ENCODE data around the gene SLC26A5. TPM values are rescaled to one million over a fixed set of nuclear protein-coding genes. Genes with fewer than 3 reads are reported as not detected.
"Not testable (repeated sequence)": the region's sequence is repeated elsewhere in the genome, so short reads cannot be mapped to it uniquely, and the experiment has no call there.

The SLC26A5 gene
- total RNA-seq, 1 donor from 2014 or later, result not detected

DNA sequence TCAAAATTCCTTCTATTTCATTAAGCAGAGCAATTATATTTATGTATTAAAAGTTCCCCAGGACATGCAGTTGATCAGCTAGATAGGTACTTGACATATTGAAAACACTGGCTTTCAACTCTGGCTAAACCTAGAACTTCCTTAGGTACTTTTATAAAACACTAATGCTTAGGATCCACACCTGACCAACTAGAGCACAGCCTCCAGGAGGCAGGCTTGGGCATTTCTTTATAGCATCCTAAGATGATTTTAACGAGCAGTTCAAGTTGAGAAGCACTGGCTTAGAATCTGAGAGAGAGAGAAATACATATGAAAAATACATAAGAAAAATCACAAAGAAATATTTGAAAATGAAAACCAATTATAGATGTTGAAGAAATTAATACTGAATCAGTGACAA lies 20.8 kb downstream of the SLC26A5 start:
- DNase-seq (ENCODE audit: low read depth), result no peak
- H3K4me3 ChIP-seq (ENCODE audit: low read depth, low read length), result no peak overlapping the region
- TF ChIP-seq, protein P1, sequence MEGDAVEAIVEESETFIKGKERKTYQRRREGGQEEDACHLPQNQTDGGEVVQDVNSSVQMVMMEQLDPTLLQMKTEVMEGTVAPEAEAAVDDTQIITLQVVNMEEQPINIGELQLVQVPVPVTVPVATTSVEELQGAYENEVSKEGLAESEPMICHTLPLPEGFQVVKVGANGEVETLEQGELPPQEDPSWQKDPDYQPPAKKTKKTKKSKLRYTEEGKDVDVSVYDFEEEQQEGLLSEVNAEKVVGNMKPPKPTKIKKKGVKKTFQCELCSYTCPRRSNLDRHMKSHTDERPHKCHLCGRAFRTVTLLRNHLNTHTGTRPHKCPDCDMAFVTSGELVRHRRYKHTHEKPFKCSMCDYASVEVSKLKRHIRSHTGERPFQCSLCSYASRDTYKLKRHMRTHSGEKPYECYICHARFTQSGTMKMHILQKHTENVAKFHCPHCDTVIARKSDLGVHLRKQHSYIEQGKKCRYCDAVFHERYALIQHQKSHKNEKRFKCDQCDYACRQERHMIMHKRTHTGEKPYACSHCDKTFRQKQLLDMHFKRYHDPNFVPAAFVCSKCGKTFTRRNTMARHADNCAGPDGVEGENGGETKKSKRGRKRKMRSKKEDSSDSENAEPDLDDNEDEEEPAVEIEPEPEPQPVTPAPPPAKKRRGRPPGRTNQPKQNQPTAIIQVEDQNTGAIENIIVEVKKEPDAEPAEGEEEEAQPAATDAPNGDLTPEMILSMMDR (conservative IDR thresholded peaks at IDR 0.05; ENCODE audit: low read depth, low read length), result peak; percentile 10

DNA sequence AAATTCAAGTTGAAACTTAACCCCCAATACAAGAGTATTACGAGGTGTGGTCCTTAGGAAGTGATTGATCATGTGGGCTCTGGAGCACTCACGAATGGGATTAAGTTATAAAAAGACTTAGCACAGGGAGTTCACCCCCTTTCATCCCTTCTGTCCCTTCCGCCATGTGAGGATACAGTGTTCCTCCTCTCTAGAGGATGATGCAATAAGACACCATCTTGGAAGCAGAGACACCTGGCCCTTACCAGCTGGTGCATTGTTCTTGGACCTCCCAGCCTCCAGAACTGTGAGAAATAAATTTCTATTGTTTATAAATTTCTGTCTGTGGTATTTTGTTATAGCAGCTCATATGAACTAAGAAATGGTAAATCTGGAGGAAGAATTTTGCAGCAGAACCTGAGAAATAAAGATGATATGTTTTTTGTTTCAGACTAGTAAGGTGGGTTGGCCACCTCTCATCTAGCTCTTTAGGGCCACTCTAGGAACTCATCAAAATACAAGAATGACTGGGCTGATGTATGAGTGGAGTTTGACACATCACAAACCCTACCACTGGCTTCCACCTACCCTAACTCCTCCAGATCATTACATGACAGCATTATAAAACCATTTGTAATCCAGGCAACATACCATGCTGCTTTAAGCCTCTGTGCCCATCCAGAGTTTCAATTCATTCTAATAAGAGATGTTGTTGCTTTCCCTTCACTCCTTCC lies 22.4 kb downstream of the SLC26A5 start:
- TF ChIP-seq, protein P1 (conservative IDR thresholded peaks at IDR 0.05; ENCODE audit: low read depth, low read length), result no peak
- DNase-seq (ENCODE audit: low read depth), result no peak
- no peak overlapping the region for H3K4me3 ChIP-seq (ENCODE audit: low read depth, low read length)

DNA sequence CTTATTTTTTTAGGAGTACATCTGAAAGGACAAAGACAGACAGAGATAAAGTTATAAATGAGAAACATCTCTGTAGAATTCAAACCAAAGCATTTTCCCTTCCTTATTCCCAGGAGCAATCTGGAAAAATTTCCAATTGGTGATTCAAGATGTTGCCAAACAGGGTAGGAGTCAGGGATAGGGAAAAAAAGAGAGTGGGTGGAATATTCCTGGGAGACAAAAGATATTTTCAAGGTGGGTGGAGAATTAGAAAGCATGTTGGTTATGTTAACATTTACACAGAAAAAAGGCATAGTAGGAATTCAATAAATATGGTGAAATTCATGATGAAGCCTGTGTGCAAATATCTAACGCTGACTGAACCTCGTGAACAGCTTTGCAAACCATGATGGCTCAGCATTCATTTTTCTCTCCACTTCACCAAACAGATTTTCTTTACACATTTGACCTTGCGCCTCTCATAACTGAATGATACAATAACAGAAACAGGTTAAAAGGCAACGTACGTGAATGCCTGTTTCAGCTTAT lies 25.1 kb downstream of the SLC26A5 start:
- no peak for DNase-seq (ENCODE audit: low read depth)
- TF ChIP-seq, protein P1 (conservative IDR thresholded peaks at IDR 0.05; ENCODE audit: low read depth, low read length), result no peak

DNA sequence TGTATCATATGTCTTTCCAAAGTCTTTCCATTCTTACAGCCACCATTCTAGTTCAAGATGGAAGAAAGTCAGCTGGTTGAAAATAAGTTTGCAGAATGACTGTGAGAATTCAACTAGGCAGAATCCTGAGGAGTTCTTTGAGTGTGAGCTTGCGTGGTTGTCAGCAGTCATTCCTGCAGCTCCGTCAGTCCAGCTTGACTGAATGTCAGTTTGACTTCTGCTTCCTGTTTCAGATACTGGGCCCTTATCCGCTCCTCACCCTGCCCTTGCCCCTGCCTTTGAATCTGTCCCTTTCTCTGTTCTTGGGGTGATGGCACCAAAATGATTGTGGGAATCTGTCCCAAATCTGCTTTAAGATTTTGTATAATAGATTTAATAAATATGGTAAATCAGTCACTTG lies 27.8 kb downstream of the SLC26A5 start:
- DNase-seq (ENCODE audit: low read depth), result no peak
- TF ChIP-seq, protein P1 (conservative IDR thresholded peaks at IDR 0.05; ENCODE audit: low read depth, low read length), result no peak

More for the DNA sequence above, 25.1 kb downstream of the SLC26A5 start:
- no peak overlapping the region for H3K4me3 ChIP-seq (ENCODE audit: low read depth, low read length)

DNA sequence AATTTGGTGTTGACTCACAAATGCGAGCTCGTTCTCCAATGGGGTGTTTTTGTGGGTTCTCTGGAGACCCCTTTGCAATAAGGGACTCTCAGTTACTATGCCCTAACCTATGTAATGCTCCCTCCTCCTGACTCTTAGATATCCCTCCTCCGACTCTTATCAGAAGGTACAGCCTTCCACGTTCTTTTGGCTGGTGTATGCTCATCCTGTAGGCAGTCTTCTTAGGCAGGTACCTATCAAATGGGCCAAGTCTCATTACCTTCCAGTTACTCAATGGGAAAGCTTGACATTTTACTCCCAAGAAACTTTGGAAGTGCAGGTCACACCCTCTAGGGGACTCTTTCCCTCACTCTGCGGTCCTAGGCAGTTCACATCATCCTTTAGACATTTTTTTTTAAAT lies 32.6 kb downstream of the SLC26A5 start:
- TF ChIP-seq, protein P1 (conservative IDR thresholded peaks at IDR 0.05; ENCODE audit: low read depth, low read length), result no peak
- H3K4me3 ChIP-seq (ENCODE audit: low read depth, low read length), result no peak overlapping the region
- no peak for DNase-seq (ENCODE audit: low read depth)

More for the DNA sequence above, 27.8 kb downstream of the SLC26A5 start:
- H3K4me3 ChIP-seq (ENCODE audit: low read depth, low read length), result no peak overlapping the region

DNA sequence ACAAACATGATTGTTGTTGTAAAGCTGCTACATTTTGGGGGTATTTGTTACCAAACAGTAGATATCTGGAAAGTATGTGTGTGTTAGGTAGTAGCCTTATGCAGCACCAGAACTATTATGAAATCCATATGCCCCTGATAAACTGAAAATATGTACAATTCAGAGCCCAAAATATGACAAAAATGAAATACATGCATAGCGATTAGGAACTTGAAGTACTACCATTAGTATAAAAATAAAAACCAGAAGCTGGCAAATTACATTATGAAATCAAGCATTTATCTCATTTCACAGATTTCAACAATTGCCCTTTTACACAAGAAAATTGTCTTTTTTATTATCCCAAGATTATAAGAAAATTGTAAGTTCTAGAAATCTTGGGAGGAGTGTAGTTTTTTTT lies 33.9 kb downstream of the SLC26A5 start:
- TF ChIP-seq, protein P1 (conservative IDR thresholded peaks at IDR 0.05; ENCODE audit: low read depth, low read length), result no peak
- H3K4me3 ChIP-seq (ENCODE audit: low read depth, low read length), result no peak overlapping the region
- no peak for DNase-seq (ENCODE audit: low read depth)

- not testable (repeated sequence) for DNase-seq (ENCODE audit: low read depth); H3K4me3 ChIP-seq (ENCODE audit: low read depth, low read length)
These were observed 40.0 kb downstream of the SLC26A5 start for GRCh38 chr7:103405789-103406613.

GRCh38 chr7:103399687-103400086 lies 46.3 kb downstream of the SLC26A5 start:
- not testable (repeated sequence) for H3K4me3 ChIP-seq (ENCODE audit: low read depth, low read length); DNase-seq (ENCODE audit: low read depth)

Measured in epithelial cell of proximal tubule (primary cell).